BE2C (cell line): ENCODE results near the gene CREB5.

Experiments
- DNase-seq: peaks from one replicate; pipeline ENCODE4 v3.0.0-alpha.2; 2020
- H3K27me3 ChIP-seq: fragments of 250-450 bp; sonication (Bioruptor Pico); 2 replicates; pipeline ENCODE4 v1.5.1; 2020; ENCODE audit warnings: mild to moderate bottlenecking
- H3K36me3 ChIP-seq: fragments of 250-450 bp; sonication (Bioruptor Pico); 2 replicates; pipeline ENCODE4 v1.5.1; 2020; ENCODE audit warnings: mild to moderate bottlenecking
- H3K4me1 ChIP-seq: fragments of 250-450 bp; sonication (Bioruptor Pico); 2 replicates; pipeline ENCODE4 v1.5.1; 2020
- H3K4me3 ChIP-seq: 2 replicates; pipeline ENCODE4 v1.5.1; 2011; ENCODE audit warnings: low read depth, low read length
- H3K9me3 ChIP-seq: fragments of 250-450 bp; sonication (Bioruptor Pico); 2 replicates; pipeline ENCODE4 v1.5.1; 2020
- TF ChIP-seq, protein P1 (sequence below): IDR thresholded peaks from 2 replicates; pipeline ENCODE4 v1.5.1; 2012; ENCODE audit warnings: mild to moderate bottlenecking, low read depth, low read length

CREB5 gene

DNA sequence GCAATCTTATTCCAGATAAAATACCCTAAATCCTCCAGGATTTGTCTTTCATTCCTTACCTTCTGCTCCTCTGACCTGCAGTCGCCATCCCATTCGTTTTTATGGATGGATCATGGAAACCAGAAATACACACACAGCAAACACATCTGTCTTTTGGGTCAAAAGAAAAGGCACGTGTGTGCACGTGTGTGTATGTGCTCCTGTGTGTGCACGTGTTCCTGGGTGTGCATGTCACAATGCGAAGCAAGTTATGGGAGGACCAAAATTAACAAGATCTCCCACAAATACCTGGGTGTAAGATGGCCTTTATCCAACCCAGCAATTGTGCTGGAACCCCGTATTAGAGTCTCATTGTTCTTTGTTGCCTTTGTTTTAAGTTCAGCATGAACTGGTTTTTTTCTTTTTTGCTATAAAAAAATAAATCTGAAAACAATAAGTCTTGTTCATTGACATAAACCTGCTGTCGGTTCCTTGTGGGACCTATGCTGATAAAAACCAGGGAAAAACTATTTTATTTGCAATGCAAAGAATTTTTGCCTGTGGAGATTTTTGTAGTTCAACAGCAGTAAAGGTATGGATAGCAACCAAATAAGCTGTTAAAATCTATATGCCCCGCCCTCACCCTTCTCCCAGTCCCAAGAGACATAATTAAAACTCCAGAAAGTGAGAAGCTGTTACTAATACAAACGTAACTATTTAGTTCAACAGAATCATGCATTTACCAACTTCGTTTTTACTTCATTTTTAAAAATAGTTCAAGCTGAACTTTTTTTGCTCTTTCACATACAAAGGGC lies 229.6 kb downstream of the CREB5 start:
- H3K27me3 ChIP-seq: no peaks in the 10 kb centered on the region
- TF ChIP-seq, protein P1, sequence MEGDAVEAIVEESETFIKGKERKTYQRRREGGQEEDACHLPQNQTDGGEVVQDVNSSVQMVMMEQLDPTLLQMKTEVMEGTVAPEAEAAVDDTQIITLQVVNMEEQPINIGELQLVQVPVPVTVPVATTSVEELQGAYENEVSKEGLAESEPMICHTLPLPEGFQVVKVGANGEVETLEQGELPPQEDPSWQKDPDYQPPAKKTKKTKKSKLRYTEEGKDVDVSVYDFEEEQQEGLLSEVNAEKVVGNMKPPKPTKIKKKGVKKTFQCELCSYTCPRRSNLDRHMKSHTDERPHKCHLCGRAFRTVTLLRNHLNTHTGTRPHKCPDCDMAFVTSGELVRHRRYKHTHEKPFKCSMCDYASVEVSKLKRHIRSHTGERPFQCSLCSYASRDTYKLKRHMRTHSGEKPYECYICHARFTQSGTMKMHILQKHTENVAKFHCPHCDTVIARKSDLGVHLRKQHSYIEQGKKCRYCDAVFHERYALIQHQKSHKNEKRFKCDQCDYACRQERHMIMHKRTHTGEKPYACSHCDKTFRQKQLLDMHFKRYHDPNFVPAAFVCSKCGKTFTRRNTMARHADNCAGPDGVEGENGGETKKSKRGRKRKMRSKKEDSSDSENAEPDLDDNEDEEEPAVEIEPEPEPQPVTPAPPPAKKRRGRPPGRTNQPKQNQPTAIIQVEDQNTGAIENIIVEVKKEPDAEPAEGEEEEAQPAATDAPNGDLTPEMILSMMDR: no peak
- no peaks in the 10 kb centered on the region for H3K9me3 ChIP-seq
- no peaks in the 10 kb centered on the region for H3K36me3 ChIP-seq
- no peaks in the 10 kb centered on the region for H3K4me1 ChIP-seq
- H3K4me3 ChIP-seq: no peak overlapping the region
- no peak for DNase-seq

DNA sequence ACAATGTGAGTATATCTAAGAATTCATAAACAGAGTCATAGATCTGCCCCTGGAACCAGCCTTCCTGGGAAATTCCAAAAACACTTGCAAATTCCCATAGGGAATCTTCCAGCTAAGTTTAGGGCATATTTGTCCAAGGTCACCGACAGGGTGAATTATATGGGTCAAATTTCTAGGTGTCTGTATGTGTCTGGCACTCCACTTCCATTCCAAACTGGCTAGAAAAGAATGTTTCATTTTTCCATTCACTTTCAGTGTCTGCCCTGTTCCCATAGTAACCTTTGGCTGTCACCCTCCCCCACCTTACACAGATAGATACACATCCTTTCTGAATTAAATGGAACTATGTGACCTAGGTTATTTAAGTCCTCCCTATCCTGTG lies 230.9 kb downstream of the CREB5 start:
- no peaks in the 10 kb centered on the region for H3K36me3 ChIP-seq
- DNase-seq: no peak
- TF ChIP-seq, protein P1: no peak
- no peak overlapping the region for H3K4me3 ChIP-seq
- H3K27me3 ChIP-seq: no peaks in the 10 kb centered on the region
- H3K9me3 ChIP-seq: no peaks in the 10 kb centered on the region
- H3K4me1 ChIP-seq: no peaks in the 10 kb centered on the region

DNA sequence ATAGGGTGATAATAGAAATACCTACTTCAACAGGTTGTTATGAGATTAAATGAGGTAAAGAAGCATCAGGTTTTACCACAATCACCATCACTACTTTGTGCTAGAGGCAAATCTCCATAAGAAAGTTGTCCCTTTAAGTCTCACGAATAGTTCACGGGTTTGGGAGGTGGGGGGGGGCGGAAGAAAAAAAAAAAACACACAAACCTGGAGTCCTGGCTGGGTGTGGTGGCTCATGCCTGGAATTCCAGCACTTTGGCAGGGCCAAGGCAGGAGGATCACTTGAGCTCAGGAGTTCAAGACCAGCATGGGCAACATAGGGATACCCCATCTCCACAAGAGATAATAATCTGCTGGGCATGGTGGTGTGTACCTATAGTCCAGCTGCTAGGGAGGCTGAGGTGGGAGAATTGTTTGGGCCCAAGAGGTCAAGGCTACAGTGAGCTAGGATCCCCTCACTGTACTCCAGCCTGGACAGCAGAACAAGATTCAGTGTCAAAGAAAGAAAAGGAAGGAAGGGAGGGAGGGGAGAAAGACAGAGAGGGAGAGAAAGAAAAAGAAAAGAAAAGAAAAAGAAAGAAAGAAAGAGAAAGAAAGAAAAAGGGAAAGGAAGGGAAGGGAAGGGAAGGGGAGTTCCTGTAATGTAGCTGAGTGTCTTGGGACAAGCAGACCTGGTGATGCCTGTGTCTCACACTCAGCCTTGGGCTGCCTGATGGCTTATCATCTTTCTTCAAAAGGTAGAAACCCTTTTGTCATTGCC lies 231.4 kb downstream of the CREB5 start:
- no peaks in the 10 kb centered on the region for H3K27me3 ChIP-seq
- no peak overlapping the region for H3K4me3 ChIP-seq
- TF ChIP-seq, protein P1: no peak
- H3K9me3 ChIP-seq: no peaks in the 10 kb centered on the region
- no peaks in the 10 kb centered on the region for H3K36me3 ChIP-seq
- no peaks in the 10 kb centered on the region for H3K4me1 ChIP-seq
- DNase-seq: no peak

DNA sequence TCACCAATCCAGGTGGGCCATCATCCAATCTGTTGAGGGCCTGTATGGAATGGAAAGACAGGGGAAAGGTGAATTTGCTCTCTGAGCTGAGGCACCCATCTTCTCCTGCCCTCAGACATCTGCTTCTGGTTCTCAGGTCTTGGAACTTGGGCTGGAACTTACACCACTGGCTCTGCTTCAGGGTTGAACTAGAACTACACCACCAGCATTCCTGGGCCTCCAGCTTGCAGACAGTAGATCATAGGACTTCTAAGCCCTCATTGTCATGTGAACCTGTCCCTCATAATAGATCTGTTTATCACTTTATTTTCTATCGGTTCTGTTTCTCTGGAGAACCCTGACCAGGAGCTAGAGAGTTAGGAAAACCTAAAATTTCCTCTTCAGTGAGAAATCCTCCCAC lies 233.5 kb downstream of the CREB5 start:
- H3K4me1 ChIP-seq: no peaks in the 10 kb centered on the region
- TF ChIP-seq, protein P1: no peak
- no peaks in the 10 kb centered on the region for H3K27me3 ChIP-seq
- DNase-seq: no peak
- H3K36me3 ChIP-seq: no peaks in the 10 kb centered on the region
- no peak overlapping the region for H3K4me3 ChIP-seq
- H3K9me3 ChIP-seq: no peaks in the 10 kb centered on the region

DNA sequence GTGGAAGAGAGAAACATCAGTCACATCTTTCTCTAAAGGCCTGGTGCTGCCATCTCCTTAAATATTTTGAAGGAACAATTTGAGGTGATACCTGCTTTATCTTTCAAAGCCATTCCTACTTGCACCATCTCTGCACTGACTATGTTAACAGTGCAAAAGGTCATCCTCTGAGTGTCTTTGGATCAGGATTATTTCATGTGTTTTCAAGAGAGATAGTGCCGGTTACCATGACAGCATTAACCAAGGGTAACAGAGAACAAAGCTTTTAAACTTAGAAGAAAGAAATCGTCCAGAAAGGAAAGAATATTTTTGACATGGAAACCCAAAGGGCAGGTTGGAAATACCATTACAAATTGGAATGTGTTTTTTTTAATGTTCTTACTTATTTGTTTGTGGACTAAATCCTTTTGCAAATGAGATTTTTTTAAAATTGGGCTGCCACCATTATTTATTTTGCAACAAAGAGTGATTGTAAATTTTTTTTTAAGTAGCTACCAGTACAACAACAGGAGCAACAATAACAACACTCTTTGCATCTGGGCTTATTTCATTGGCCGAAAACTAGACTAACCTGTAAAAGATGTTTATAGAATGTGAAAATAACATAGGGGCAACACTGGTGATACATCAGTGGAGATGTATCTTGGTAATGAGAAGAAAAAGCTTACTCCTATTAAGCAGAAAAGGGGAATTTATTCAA lies 234.2 kb downstream of the CREB5 start:
- Histone ChIP-seq H3K9me3 (no peaks in the 10 kb centered on the region), H3K36me3 (no peaks in the 10 kb centered on the region), H3K27me3 (no peaks in the 10 kb centered on the region), H3K4me1 (no peaks in the 10 kb centered on the region), H3K4me3 (no peak overlapping the region)
- DNase-seq: no peak
- TF ChIP-seq, protein P1: no peak
